SKM-1 treated with dmso at 0.1 percent for 144 hours (cell line): ENCODE measurements around the gene SORCS2.
"Not testable (repeated sequence)": the region's sequence is repeated elsewhere in the genome, so short reads cannot be mapped to it uniquely, and the experiment has no call there.

Source experiments
- DNase-seq: peaks from one replicate; lab custom pipeline; 2025; ENCODE audit not compliant: unreplicated experiment; lab: John Stamatoyannopoulos, UW

Gene SORCS2

GRCh38 chr4:7433376-7434140 lies 241.2 kb downstream of the SORCS2 start:
- DNase-seq = no peak

GRCh38 chr4:7434141-7434765 lies 241.9 kb downstream of the SORCS2 start:
- no peak for DNase-seq

DNA sequence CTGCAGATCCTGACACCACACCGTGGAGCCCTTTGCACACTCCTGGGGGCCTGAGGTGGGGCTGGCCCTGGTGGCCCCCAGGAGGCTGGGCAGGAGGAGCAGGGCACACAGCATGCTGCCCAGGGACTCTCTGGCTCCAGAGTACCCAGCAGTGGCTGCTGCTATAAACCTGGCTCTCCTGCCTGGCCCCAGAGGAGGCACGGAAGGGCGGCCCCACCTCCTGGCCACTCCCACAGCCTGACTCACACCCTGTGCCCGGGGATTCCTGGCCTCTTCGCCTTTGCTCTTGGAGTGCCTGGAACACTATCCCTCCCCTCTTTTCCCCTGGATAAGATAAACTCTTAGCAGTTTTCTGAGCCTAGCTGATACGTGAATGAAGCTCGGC lies 242.4 kb downstream of the SORCS2 start, which contains the start of gene PSAPL1:
Gene PSAPL1 (minus strand): TSS at position 165 of the 385 bp plus-strand sequence. CDS start 51 bp downstream, at position 114.
- no peak for DNase-seq

DNA sequence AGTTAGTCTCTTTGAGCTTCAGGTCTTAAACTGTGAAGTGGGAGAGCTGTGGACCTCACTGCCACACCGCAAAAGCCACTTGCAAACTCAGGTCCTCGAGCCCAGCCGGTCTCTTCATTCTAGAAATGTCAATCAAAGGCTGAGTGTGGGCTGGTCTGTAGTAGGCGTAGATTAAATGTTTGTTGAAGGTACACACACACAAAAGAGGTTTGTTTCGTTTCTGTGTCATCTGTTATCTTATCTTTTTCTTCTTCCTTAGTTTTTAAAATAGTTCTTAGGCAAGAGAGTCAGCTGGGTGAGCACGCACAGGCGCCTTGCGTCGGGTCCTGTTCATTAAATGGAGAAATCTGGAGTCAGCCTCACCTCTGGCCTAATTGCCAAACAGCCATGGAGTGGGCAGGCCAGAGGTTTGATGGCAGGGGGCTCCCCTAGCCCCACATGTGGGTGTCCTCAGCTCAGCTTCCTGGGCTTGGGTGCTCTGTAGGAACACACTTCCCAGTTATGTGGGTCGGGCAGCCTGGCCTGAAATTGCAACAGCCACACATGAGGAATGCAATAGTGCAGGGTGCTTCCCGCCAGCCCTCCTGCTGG lies 243.2 kb downstream of the SORCS2 start:
- no peak for DNase-seq

GRCh38 chr4:7436256-7436655 lies 243.9 kb downstream of the SORCS2 start:
- no peak for DNase-seq

DNA sequence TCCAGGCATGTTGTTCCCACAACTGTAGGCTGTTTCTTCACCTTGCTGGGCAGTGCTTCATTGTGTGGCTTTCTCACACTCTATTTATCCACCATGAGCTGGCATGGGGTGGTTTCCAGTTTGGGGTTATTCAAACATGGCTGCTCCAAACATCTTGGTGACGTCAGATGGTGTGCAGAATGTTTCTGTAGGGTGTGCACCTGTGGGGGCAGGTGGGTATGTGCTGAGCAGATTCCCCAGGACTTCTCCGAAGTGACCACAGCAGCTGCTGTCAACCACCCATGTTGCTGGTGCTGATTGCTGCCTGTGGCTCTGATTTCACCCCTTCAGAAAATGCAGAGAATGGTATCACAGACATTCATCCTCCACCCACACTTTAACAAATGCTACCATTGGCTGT lies 247.4 kb downstream of the SORCS2 start:
- no peak for DNase-seq

- DNase-seq = no peak
These were observed 248.9 kb downstream of the SORCS2 start for GRCh38 chr4:7441201-7441600.

- no peak for DNase-seq
These were observed 250.3 kb downstream of the SORCS2 start for GRCh38 chr4:7442574-7443162.

GRCh38 chr4:7444314-7444713 lies 252.0 kb downstream of the SORCS2 start:
- DNase-seq = no peak

GRCh38 chr4:7444731-7445130 lies 252.4 kb downstream of the SORCS2 start:
- DNase-seq = no peak

GRCh38 chr4:7447236-7447635 lies 254.9 kb downstream of the SORCS2 start:
- DNase-seq = no peak

- DNase-seq = no peak
These were observed 255.7 kb downstream of the SORCS2 start for GRCh38 chr4:7448036-7448435.

DNA sequence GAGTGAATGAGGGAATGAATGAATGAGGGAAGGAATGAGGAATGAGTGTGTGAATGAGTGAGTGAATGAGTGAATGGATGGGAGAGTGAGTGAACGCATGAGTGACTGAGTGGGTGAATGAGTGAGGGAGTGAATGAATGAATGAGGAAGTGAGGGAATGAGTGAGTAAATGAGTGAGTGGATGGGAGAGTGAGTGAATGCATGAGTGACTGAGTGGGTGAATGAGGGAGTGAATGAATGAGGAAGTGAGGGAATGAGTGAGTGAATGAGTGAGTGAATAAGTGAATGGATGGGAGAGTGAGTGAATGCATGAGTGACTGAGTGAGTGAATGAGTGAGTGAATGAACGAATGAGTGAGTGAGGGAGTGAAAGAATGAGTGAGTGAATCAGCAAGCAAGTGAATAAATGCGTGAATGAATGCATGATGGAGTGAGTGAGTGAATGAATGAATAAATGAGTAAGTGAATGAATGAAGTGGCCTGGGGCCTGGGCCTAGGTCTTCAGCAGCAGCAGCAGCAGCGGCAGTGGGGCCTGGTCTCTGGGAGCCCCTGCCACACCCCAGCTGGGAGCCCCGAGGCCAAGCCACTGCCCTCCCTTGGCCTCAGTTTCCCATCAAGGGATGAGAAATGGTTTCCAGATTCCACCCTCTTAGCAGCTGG lies 258.6 kb downstream of the SORCS2 start:
- no peak for DNase-seq

GRCh38 chr4:7451434-7451789 lies 259.1 kb downstream of the SORCS2 start:
- no peak for DNase-seq

DNA sequence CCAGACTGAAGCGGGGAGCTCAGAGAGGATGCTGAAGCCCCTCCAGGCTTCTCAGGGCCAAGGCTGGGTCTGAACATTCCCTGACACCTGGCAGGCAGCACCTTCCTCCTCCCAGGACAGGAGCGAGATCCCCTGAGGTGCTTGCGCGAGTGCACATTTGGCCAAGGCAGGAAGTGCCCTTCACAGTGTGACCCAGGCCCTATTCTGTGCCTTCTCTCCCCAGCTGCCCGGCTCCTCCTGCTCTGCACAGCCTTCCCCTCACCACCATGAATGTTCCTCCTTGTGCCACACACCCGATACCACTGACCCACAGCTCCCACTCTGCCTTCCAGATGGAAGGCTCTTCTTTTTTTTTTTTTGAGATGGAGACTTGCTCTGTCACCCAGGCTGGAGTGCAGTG lies 259.5 kb downstream of the SORCS2 start:
- no peak for DNase-seq

- not testable (repeated sequence) for DNase-seq
These were observed 260.5 kb downstream of the SORCS2 start for GRCh38 chr4:7452802-7453201.

- no peak for DNase-seq
These were observed 265.1 kb downstream of the SORCS2 start for GRCh38 chr4:7457201-7458065.

DNA sequence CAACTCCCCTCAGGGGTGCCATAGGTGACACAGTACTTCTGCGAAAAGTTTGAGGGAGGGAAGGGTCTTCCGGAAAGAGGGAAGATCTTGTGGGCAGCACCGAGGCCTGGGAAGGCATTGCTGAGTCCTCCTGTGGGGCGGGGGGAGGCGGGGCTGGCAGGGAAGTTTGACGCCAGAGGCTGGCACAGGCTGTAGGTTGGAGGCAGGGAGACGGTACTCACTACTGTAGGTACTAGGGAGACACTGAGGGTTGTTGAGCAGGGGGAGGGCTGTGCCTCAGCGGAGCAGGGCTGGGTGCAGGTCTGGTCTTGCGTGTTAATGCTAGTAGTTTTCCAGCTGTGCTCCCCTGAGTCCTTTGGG lies 265.7 kb downstream of the SORCS2 start:
- DNase-seq = no peak

DNA sequence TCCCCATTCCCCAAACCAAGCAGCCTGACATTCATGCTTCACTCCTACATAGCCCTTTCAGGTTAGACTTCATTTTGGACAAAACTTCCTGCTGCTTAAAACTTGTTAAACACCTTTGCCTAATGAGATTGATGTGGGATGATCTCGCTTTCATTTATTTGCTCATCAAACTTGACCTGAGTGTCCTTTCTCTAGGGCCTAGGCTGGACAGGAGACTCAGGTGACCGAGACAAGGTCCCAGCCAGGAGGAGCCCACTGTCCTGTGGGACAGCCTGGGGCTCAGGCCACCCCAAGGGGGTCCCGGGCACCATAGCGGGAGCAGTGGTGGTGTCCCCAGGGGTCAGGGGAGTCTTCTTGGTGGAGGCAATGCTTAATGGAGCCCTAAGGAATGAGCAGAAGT lies 266.1 kb downstream of the SORCS2 start:
- DNase-seq = no peak

DNA sequence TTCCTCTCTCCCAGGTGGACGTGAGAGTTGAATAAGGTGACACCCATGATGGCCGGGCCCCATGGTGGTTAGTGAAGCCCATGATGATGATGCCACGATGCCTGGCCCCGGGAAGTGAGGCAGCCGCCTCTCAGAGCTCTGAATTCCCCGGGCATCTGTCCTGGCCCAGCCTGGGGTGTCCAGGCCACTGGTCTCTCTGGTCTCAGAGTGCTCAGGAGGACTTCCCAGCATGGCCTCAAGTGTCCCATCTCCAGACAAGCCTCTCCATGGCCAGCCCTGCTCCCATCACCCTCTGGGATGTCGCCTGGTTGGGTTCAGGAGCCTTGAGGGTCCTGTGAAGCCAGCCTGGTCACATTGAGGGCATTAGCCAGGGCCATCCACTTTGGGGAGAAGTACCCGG lies 267.1 kb downstream of the SORCS2 start:
- DNase-seq = no peak

- no peak for DNase-seq
These were observed 268.2 kb downstream of the SORCS2 start for GRCh38 chr4:7460566-7460965.
